ENCODE measurements around the gene ASIC4.

GRCh38 chr2:219581346-219581745 is 67.1 kb downstream of the ASIC4 start:
- TF ChIP-seq CTCF (IDR thresholded peaks at IDR 0.05; ENCODE audit: insufficient read depth, low read length, poor library complexity, severe bottlenecking): no peak
- no peak for TF ChIP-seq EZH2phosphoT487 (conservative IDR thresholded peaks at IDR 0.05; ENCODE audit: low read length)
